NOMO-1 (cell line): ENCODE data around the gene MROH2A.

Experiments used
- DNase-seq, 2 experiments: peaks; one replicate each; lab custom pipeline; 2025; ENCODE audit not compliant: unreplicated experiment in 2 of 2; lab: John Stamatoyannopoulos, UW

The MROH2A gene

GRCh38 chr2:233852056-233852455, 73.9 kb downstream of the MROH2A start:
- no peak for DNase-seq

GRCh38 chr2:233853353-233853752, 75.2 kb downstream of the MROH2A start:
- DNase-seq = no peak

GRCh38 chr2:233853883-233854240, 75.7 kb downstream of the MROH2A start:
- no peak for DNase-seq

GRCh38 chr2:233854241-233854981, 76.3 kb downstream of the MROH2A start, which contains the start of gene HJURP:
Gene HJURP, minus strand, starts transcription at chr2:233854535. Its CDS starts 35 bp downstream, at chr2:233854500.
- peak; percentile 96 to 97 for DNase-seq

GRCh38 chr2:233855345-233855744, 77.2 kb downstream of the MROH2A start:
- no peak for DNase-seq

GRCh38 chr2:233856184-233856583, 78.1 kb downstream of the MROH2A start:
- DNase-seq = no peak

GRCh38 chr2:233857511-233858141, 79.5 kb downstream of the MROH2A start:
- peak; percentile 48 to 60 for DNase-seq

- DNase-seq = no peak
These were observed 80.2 kb downstream of the MROH2A start for GRCh38 chr2:233858331-233858730.

- DNase-seq = no peak
These were observed 84.2 kb downstream of the MROH2A start for GRCh38 chr2:233862261-233862768.

- no peak for DNase-seq
These were observed 87.7 kb downstream of the MROH2A start for GRCh38 chr2:233865838-233866237.

GRCh38 chr2:233866479-233866878, 88.3 kb downstream of the MROH2A start:
- DNase-seq = no peak

- DNase-seq = no peak
These were observed 89.9 kb downstream of the MROH2A start, which contains the start of gene MSL3B for GRCh38 chr2:233867993-233868532. Gene MSL3B, minus strand, starts transcription at chr2:233868386.

GRCh38 chr2:233871432-233871831, 93.3 kb downstream of the MROH2A start:
- no peak for DNase-seq

- DNase-seq = peak; percentile 76 to 87
These were observed 94.0 kb downstream of the MROH2A start for GRCh38 chr2:233872125-233872524.

- no peak for DNase-seq
These were observed 104.2 kb downstream of the MROH2A start for GRCh38 chr2:233882353-233882752.
